ENCODE data around the gene HPX.

GRCh38 chr11:6401464-6401863 lies 39.3 kb downstream of the HPX start:
- no peak for TF ChIP-seq CTCF (IDR thresholded peaks at IDR 0.05)
- TF ChIP-seq POLR2A (IDR thresholded peaks at IDR 0.05) = no peak
- no peak for TF ChIP-seq EP300 (IDR thresholded peaks at IDR 0.05)
